Hepatocyte (in vitro differentiated cells): ENCODE results near the gene CATSPER3. TPM values are rescaled to one million over a fixed set of nuclear protein-coding genes. Genes with fewer than 3 reads are reported as not detected.

ENCODE experiments used
- DNase-seq: peaks from one replicate; pipeline ENCODE4 v3.0.0-alpha.2; 2016; ENCODE audit warnings: low spot score
- H2AFZ ChIP-seq: fragments of 200-600 bp; sonication (generic); 2 replicates; pipeline ENCODE4 v1.6.0; 2016; ENCODE audit warnings: antibody characterized with exemption, mild to moderate bottlenecking
- H3K27ac ChIP-seq: fragments of 200-600 bp; sonication (generic); 2 replicates; pipeline ENCODE4 v1.5.1; 2016; ENCODE audit warnings: mild to moderate bottlenecking
- H3K27me3 ChIP-seq: fragments of 200-600 bp; sonication (generic); 2 replicates; pipeline ENCODE4 v1.6.1; 2016
- H3K36me3 ChIP-seq: fragments of 200-600 bp; sonication (generic); replicated peaks from 2 replicates; pipeline ENCODE4 v1.5.1; 2016; ENCODE audit warnings: low read depth; ENCODE audit not compliant: insufficient read depth
- H3K4me1 ChIP-seq: fragments of 200-600 bp; sonication (generic); 2 replicates; pipeline ENCODE4 v1.5.1; 2016; ENCODE audit warnings: mild to moderate bottlenecking, moderate library complexity; ENCODE audit not compliant: insufficient read depth
- H3K4me2 ChIP-seq: fragments of 200-600 bp; sonication (generic); 2 replicates; pipeline ENCODE4 v1.6.0; 2016
- H3K4me3 ChIP-seq: fragments of 200-600 bp; sonication (generic); 2 replicates; pipeline ENCODE4 v1.5.1; 2016; ENCODE audit warnings: mild to moderate bottlenecking
- H3K79me2 ChIP-seq: fragments of 200-600 bp; sonication (generic); 2 replicates; pipeline ENCODE4 v1.6.0; 2017; ENCODE audit warnings: mild to moderate bottlenecking
- H3K9me2 ChIP-seq: fragments of 200-600 bp; sonication (generic); replicated peaks from 2 replicates; pipeline ENCODE4 v1.6.0; 2017; ENCODE audit warnings: mild to moderate bottlenecking; ENCODE audit not compliant: insufficient read depth
- H3K9me3 ChIP-seq: fragments of 200-600 bp; sonication (generic); 2 replicates; pipeline ENCODE4 v1.5.1; 2016; ENCODE audit warnings: low read depth, mild to moderate bottlenecking
- H4K20me1 ChIP-seq: fragments of 200-600 bp; sonication (generic); 2 replicates; pipeline ENCODE4 v1.6.0; 2016; ENCODE audit warnings: mild to moderate bottlenecking; ENCODE audit not compliant: insufficient read depth, poor library complexity, severe bottlenecking
- CTCF ChIP-seq: fragments of 200-600 bp; sonication (generic); IDR thresholded peaks from 2 replicates; pipeline ENCODE4 v1.5.1; 2016; ENCODE audit warnings: antibody characterized with exemption, mild to moderate bottlenecking; ENCODE audit not compliant: poor library complexity
- EZH2 ChIP-seq: fragments of 200-600 bp; sonication (generic); IDR thresholded peaks from 2 replicates; pipeline ENCODE4 v1.6.1; 2016; ENCODE audit warnings: antibody characterized with exemption, mild to moderate bottlenecking, borderline replicate concordance
- EZH2phosphoT487 ChIP-seq: fragments of 200-600 bp; sonication (generic); IDR thresholded peaks from one replicate; pipeline ENCODE4 v1.6.1; 2018; ENCODE audit warnings: antibody characterized with exemption, mild to moderate bottlenecking, low read depth, moderate library complexity; ENCODE audit not compliant: unreplicated experiment, severe bottlenecking
- WGBS: methylation state at CpG from one replicate; pipeline ENCODE4 v1.1.6; 2016; ENCODE audit warnings: low lambda C conversion rate; ENCODE audit errors: missing lambda C conversion rate; 5-methylcytosine and 5-hydroxymethylcytosine counted together
- polyA plus RNA-seq: library from polyadenylated mRNA; unstranded; fragments of >200 nt; fragmentation: Nextera tagmentation; extraction: Ambion mirVana; gene quantifications from 2 replicates; pipeline ENCODE4 v1.2.1, GENCODE V29; 2016
- total RNA-seq: library from RNA; depleted of rRNA; stranded (reverse); fragments of >200 nt; gene quantifications from 2 replicates; pipeline ENCODE4 v1.2.3, GENCODE V29; 2014

The CATSPER3 gene
- total and polyA plus RNA-seq, 2 experiments from 2014 or later: 0.59 TPM; not detected in 1

DNA sequence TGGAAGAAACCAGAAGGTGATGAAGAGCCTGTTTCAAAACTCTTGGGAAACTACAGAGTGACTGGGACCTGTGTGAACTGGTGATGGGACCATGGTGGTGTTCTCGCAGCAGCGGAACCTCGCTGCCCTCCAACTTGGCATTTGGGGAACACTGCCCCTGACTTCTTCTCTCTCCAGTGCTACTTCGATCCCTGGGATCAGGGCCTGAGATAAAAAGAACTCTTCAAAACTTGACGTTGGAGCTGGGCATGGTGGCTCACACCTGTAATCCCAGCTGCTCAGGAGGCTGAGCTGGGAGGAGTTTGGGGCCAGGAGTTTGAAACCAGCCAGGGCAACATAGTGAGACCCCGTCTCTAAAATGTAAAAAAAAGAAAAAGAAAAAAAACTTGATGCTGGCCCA is 48.2 kb downstream of the CATSPER3 start:
- no peaks in the 10 kb centered on the region for H4K20me1 ChIP-seq
- H3K79me2 ChIP-seq: no peaks in the 10 kb centered on the region
- H3K4me2 ChIP-seq: no peak overlapping the region
- 97% methylated on average over 6 of the region's 6 CpGs for WGBS
- no peaks in the 10 kb centered on the region for H3K9me3 ChIP-seq
- DNase-seq: no peak
- no peak overlapping the region for H3K27ac ChIP-seq
- no peaks in the 10 kb centered on the region for H3K36me3 ChIP-seq
- no peak overlapping the region for H2AFZ ChIP-seq
- TF ChIP-seq CTCF: no peak
- TF ChIP-seq EZH2phosphoT487: no peak
- no peak for TF ChIP-seq EZH2
- H3K9me2 ChIP-seq: no peaks in the 10 kb centered on the region
- H3K4me1 ChIP-seq: no peaks in the 10 kb centered on the region
- H3K27me3 ChIP-seq: no peaks in the 10 kb centered on the region
- no peak overlapping the region for H3K4me3 ChIP-seq

DNA sequence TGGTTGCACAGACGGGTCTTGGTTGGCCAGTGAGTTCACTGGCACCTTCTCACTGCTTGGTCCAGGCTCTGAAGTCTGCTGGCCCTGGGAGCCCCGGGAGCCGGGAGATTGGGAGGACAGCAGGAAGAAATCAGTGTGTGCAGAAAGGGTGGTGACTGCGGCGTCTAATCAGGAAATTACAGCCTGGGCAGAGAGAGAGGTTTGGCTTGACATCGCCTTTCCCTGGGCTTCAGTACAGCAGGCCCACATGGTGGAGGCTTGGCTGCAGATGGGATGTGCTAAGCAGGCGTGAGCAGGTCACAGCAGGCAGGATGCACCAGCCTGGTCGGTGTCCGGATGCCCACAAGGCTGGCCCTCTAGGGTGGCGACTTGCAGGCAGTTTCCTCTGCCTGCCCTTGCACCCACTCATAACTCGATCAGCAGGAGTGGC is 49.2 kb downstream of the CATSPER3 start:
- H3K9me3 ChIP-seq: no peaks in the 10 kb centered on the region
- no peak overlapping the region for H3K4me2 ChIP-seq
- no peaks in the 10 kb centered on the region for H4K20me1 ChIP-seq
- no peaks in the 10 kb centered on the region for H3K36me3 ChIP-seq
- no peak overlapping the region for H3K4me3 ChIP-seq
- H3K27ac ChIP-seq: no peak overlapping the region
- H2AFZ ChIP-seq: no peak overlapping the region
- no peak for DNase-seq
- TF ChIP-seq EZH2 (no peak), EZH2phosphoT487 (no peak), CTCF (no peak)
- 95% methylated on average over 11 of the region's 11 CpGs for WGBS
- no peaks in the 10 kb centered on the region for H3K4me1 ChIP-seq
- no peaks in the 10 kb centered on the region for H3K9me2 ChIP-seq
- no peaks in the 10 kb centered on the region for H3K27me3 ChIP-seq
- H3K79me2 ChIP-seq: no peaks in the 10 kb centered on the region

DNA sequence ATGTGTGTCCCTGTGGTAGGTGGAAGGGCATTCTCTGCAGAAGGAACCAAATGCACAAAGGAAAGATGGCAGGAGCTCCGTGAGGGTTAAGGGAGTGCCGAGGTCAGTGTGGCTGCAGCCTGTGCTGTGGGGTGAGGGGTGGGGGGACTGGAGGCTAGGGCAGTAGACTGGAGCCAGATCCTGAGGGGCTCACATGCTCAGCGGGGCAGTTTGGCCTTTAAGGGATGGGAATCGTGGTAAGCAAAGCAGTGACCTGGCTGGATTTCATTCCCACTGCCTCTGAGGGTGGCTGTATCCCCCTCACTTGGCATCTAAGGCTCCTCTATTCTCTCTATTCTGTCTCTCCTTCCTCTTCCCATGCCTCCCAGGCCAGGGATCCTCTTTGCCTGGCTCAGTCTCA is 50.8 kb downstream of the CATSPER3 start:
- H3K9me2 ChIP-seq: no peaks in the 10 kb centered on the region
- H3K36me3 ChIP-seq: no peaks in the 10 kb centered on the region
- DNase-seq: no peak
- no peaks in the 10 kb centered on the region for H3K9me3 ChIP-seq
- 92% methylated on average over 4 of the region's 4 CpGs for WGBS
- H4K20me1 ChIP-seq: no peaks in the 10 kb centered on the region
- H3K27me3 ChIP-seq: no peaks in the 10 kb centered on the region
- no peaks in the 10 kb centered on the region for H3K4me1 ChIP-seq
- H3K4me3 ChIP-seq: no peak overlapping the region
- H3K79me2 ChIP-seq: peaks cover 6% of the 10 kb centered on the region
- H2AFZ ChIP-seq: no peak overlapping the region
- no peak overlapping the region for H3K4me2 ChIP-seq
- no peak overlapping the region for H3K27ac ChIP-seq
- TF ChIP-seq EZH2phosphoT487 (no peak), EZH2 (no peak), CTCF (no peak)

DNA sequence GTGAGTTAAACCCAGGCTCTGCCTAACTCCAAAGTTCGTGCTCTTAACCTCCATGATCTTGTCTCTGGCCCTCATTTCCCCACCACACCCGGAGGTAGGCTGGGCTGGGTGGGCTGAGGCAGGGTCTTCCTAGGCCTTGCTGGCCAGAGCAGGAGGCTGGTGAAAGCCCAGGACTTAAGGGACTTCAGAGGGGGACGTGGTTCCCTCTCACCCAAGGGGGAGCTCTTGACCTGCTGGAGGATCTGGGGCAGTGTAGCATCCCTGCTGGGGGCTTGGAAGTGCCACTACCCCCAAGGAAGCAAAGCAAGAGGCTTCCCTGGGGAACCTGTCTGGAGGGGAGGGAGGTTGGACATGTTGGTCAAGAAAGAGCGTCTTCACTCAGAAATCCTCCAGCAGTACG is 51.6 kb downstream of the CATSPER3 start:
- H3K27ac ChIP-seq: no peak overlapping the region
- 94% methylated on average over 5 of the region's 5 CpGs for WGBS
- no peak for DNase-seq

More for the DNA sequence above, 51.6 kb downstream of the CATSPER3 start:
- TF ChIP-seq CTCF (no peak), EZH2phosphoT487 (no peak), EZH2 (no peak)
- H3K79me2 ChIP-seq: peaks cover 12% of the 10 kb centered on the region
- no peaks in the 10 kb centered on the region for H4K20me1 ChIP-seq
- no peaks in the 10 kb centered on the region for H3K9me2 ChIP-seq
- no peaks in the 10 kb centered on the region for H3K9me3 ChIP-seq
- no peak overlapping the region for H2AFZ ChIP-seq
- H3K27me3 ChIP-seq: no peaks in the 10 kb centered on the region
- H3K36me3 ChIP-seq: no peaks in the 10 kb centered on the region
- no peak overlapping the region for H3K4me3 ChIP-seq
- H3K4me2 ChIP-seq: no peak overlapping the region
- no peaks in the 10 kb centered on the region for H3K4me1 ChIP-seq
